ENCODE results near the gene XRRA1. TPM values are rescaled to one million over a fixed set of nuclear protein-coding genes. Genes with fewer than 3 reads are reported as not detected.
"Not testable (repeated sequence)": the region's sequence is repeated elsewhere in the genome, so short reads cannot be mapped to it uniquely, and the experiment has no call there.

XRRA1 gene
- polyA plus RNA-seq, 3 donors from 2014 or later: 3.4 to 10.6 (median 7.2) TPM

DNA sequence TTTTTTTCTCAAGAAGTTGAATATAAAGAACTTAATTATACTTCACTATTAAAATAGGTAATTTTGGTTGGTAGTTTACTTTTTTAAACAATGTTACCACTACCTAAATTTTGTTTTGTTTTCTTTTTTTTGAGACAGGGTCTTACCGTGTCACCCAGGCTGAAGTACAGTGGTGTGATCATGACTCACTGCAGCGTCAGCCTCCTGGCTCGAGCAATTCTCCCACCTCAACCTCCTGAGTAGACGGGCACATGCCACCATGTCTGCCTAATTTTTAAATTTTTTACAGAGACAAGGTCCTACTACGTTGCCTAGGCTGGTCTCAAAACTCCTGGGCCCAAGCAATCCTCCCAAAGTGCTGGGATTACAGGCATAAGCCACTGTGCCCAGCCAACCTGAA, 17.8 kb upstream of the XRRA1 start:
- H3K4me1 Mint-ChIP-seq: peaks cover 23 to 51% of the 10 kb centered on the region in 2 donors

GRCh38 chr11:74960128-74960527, 11.2 kb upstream of the XRRA1 start:
- not testable (repeated sequence) for DNase-seq; H3K9me3 Mint-ChIP-seq; H3K36me3 Mint-ChIP-seq; H3K4me3 Mint-ChIP-seq; H3K27me3 Mint-ChIP-seq (ENCODE audit: low read depth in 3 of 3)
- H3K27ac Mint-ChIP-seq: peak overlapping the region in 2 of 6 donors; percentile 41 to 64
- peaks cover 70 to 96% of the 10 kb centered on the region in 2 donors for H3K4me1 Mint-ChIP-seq

More for the DNA sequence above, 17.8 kb upstream of the XRRA1 start:
- no peaks in the 10 kb centered on the region for H3K9me3 Mint-ChIP-seq
- H3K4me3 Mint-ChIP-seq: no peak overlapping the region
- DNase-seq: no peak
- H3K36me3 Mint-ChIP-seq: peaks cover 0 to 11% (median 7%) of the 10 kb centered on the region in 3 donors
- H3K27ac Mint-ChIP-seq: peak overlapping the region in 3 of 6 donors; percentile 5 to 28 (median 9)
- no peaks in the 10 kb centered on the region for H3K27me3 Mint-ChIP-seq (ENCODE audit: low read depth in 3 of 3)

GRCh38 chr11:74957937-74958629, 9.2 kb upstream of the XRRA1 start:
- Mint-ChIP-seq H3K4me1 (peaks cover 82 to 97% of the 10 kb centered on the region in 2 donors), H3K9me3 (no peaks in the 10 kb centered on the region), H3K36me3 (peaks cover 0 to 4% (median 0%) of the 10 kb centered on the region in 3 donors), H3K27ac (peak overlapping the region in 1 of 6 donors; percentile 20), H3K27me3 (ENCODE audit: low read depth in 3 of 3) (no peaks in the 10 kb centered on the region), H3K4me3 (no peak overlapping the region)
- DNase-seq: no peak

DNA sequence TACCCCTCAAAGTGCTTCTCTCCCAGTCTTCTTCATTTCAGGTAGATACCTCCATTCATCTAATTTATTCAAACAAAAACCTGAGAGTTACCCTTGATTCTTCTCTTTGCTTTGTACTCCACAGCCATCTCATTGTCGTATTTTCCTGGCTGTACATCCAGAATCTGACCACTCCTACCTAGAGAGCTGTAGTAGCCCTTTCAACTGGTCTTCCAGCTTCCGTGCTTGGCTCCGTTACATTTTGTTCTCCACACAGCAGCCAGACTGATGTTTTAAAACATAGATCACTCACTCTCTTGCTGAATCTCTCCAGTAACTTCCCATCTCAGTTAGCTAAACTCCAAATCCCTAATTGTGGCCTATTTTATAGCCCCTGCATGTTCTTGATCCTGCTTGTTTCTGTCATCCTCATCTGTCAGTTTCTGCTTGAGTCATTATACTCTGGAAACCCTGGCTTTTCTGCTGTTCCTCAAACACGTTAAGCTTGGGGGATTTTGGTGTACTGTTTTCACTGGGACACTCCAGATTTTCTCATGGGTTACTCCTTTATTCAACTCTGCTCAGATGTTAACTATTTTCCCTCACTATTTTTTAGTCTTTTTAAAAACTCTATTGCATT, 7.6 kb upstream of the XRRA1 start:
- H3K4me3 Mint-ChIP-seq: no peak overlapping the region
- no peak for DNase-seq
- no peaks in the 10 kb centered on the region for H3K27me3 Mint-ChIP-seq (ENCODE audit: low read depth in 3 of 3)
- H3K36me3 Mint-ChIP-seq: peaks cover 0 to 4% (median 0%) of the 10 kb centered on the region in 3 donors
- H3K27ac Mint-ChIP-seq: no peak overlapping the region
- no peaks in the 10 kb centered on the region for H3K9me3 Mint-ChIP-seq
- peaks cover 77 to 97% of the 10 kb centered on the region in 2 donors for H3K4me1 Mint-ChIP-seq

GRCh38 chr11:74954199-74954598, 5.3 kb upstream of the XRRA1 start:
- Mint-ChIP-seq H3K36me3 (peaks cover 0 to 8% (median 0%) of the 10 kb centered on the region in 3 donors), H3K9me3 (no peaks in the 10 kb centered on the region), H3K27me3 (ENCODE audit: low read depth in 3 of 3) (peaks cover 0 to 6% (median 1%) of the 10 kb centered on the region in 3 donors), H3K27ac (peak overlapping the region; percentile 13 to 64 (median 39)), H3K4me3 (no peak overlapping the region), H3K4me1 (peaks cover 83 to 100% of the 10 kb centered on the region in 2 donors)
- DNase-seq: no peak

DNA sequence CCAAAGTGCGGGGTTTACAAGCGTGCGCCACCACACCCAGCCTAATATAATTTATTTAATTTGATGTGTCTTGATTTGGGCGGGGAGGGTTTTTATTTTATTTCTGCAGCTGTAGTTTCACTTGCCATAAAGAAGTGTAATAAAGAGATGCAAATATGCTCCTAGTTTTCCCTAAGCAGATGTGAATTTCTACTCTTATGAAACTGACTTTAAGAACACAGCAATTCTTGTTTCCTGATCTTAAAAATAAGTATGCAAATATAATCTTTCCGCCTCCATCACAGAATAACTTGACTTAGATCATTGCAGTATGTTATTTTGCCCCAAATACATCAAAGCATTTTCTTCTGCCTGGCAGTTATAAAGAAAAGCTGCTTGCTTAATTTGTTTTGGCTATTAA, 4.6 kb upstream of the XRRA1 start:
- Mint-ChIP-seq H3K27me3 (ENCODE audit: low read depth in 3 of 3) (peaks cover 5 to 10% (median 5%) of the 10 kb centered on the region in 3 donors), H3K4me3 (no peak overlapping the region), H3K27ac (no peak overlapping the region), H3K9me3 (no peaks in the 10 kb centered on the region), H3K4me1 (peaks cover 81 to 100% of the 10 kb centered on the region in 2 donors), H3K36me3 (peaks cover 0 to 8% (median 0%) of the 10 kb centered on the region in 3 donors)
- no peak for DNase-seq

DNA sequence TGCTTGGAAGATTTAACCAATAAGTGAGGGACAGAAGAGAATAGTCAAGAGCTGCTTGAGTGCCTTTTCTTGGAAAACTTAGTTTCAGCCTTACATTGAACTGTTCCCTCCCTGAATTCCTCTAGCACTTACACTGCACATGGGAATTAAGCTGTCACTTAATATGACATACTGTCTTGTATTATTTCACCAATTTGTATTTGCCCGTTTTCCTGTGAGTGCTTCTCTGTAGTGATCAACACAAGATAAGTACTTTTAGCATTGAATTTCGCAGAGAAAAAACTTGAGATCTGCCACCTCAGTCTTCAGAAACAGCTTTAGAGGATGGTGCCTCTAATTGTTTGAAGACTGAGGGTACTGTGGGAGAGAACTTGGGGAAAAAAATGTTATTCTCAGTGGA, 3.9 kb upstream of the XRRA1 start:
- H3K9me3 Mint-ChIP-seq: no peaks in the 10 kb centered on the region
- no peak for DNase-seq
- H3K4me3 Mint-ChIP-seq: no peak overlapping the region
- H3K36me3 Mint-ChIP-seq: peaks cover 0 to 8% (median 0%) of the 10 kb centered on the region in 3 donors
- peak overlapping the region in 3 of 6 donors; percentile 24 to 52 (median 50) for H3K27ac Mint-ChIP-seq
- H3K4me1 Mint-ChIP-seq: peaks cover 79 to 98% of the 10 kb centered on the region in 2 donors
- peaks cover 5 to 10% (median 5%) of the 10 kb centered on the region in 3 donors for H3K27me3 Mint-ChIP-seq (ENCODE audit: low read depth in 3 of 3)

GRCh38 chr11:74951226-74951625, 2.3 kb upstream of the XRRA1 start:
- H3K27me3 Mint-ChIP-seq (ENCODE audit: low read depth in 3 of 3): peaks cover 5 to 10% (median 7%) of the 10 kb centered on the region in 3 donors
- DNase-seq: no peak
- H3K4me1 Mint-ChIP-seq: peaks cover 69 to 83% of the 10 kb centered on the region in 2 donors
- peak overlapping the region in 4 of 6 donors; percentile 48 to 98 (median 94) for H3K27ac Mint-ChIP-seq
- peak overlapping the region in 4 of 5 donors; percentile 94 to 100 (median 96) for H3K4me3 Mint-ChIP-seq
- H3K9me3 Mint-ChIP-seq: no peaks in the 10 kb centered on the region
- H3K36me3 Mint-ChIP-seq: peaks cover 0 to 8% (median 0%) of the 10 kb centered on the region in 3 donors

- no peaks in the 10 kb centered on the region for H3K9me3 Mint-ChIP-seq
- no peak for DNase-seq
- peaks cover 64 to 75% of the 10 kb centered on the region in 2 donors for H3K4me1 Mint-ChIP-seq
- H3K27me3 Mint-ChIP-seq (ENCODE audit: low read depth in 3 of 3): peaks cover 5 to 10% (median 7%) of the 10 kb centered on the region in 3 donors
- H3K4me3 Mint-ChIP-seq: peak overlapping the region; percentile 90 to 100 (median 94)
- H3K27ac Mint-ChIP-seq: peak overlapping the region; percentile 94 to 98 (median 96)
- peaks cover 0 to 8% (median 0%) of the 10 kb centered on the region in 3 donors for H3K36me3 Mint-ChIP-seq
Measured at GRCh38 chr11:74950374-74950969, 1.6 kb upstream of the XRRA1 start.

DNA sequence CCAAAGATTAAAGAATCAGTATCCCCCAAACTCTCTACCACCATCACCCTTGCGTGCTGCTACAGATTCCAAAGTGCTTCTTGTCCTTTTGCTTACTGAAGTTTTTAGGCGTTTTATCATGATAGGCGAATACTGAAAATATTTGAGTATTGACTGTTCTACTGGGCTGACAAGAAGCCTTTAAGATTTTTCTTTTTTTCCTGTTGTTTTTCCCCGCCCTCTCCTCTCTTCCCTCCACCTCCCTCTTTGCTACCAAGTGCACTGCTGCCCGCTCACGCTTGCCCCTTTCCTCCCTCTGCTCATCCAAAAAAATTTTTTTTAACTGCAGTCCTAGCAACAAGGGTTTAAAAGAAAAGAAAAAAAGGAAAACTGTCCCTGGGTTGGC, 854 bp upstream of the XRRA1 start:
- no peak for DNase-seq
- peaks cover 5 to 10% (median 7%) of the 10 kb centered on the region in 3 donors for H3K27me3 Mint-ChIP-seq (ENCODE audit: low read depth in 3 of 3)
- H3K4me1 Mint-ChIP-seq: peaks cover 57 to 68% of the 10 kb centered on the region in 2 donors
- H3K27ac Mint-ChIP-seq: peak overlapping the region; percentile 94 to 98 (median 96)
- H3K9me3 Mint-ChIP-seq: no peaks in the 10 kb centered on the region
- peaks cover 3 to 6% (median 4%) of the 10 kb centered on the region in 3 donors for H3K36me3 Mint-ChIP-seq
- H3K4me3 Mint-ChIP-seq: peak overlapping the region; percentile 90 to 100 (median 94)

DNA sequence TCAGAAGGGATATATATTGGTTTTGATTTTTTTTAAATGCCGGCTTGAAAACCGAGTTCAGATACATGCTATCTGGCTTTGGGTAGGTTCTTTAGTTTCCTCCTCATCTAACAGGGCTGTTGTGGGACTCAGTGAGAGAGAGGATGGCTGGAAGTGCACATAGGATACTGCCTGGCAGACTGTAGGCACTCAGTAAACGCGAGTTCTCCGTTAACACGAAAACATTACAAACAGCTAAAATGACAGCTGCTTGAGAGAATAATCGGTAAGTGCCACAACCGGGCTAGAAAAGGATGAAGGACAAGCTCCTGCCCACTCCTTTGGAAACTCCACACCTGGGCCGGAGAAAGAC, 369 bp downstream of the XRRA1 start:
- Mint-ChIP-seq H3K4me3 (peak overlapping the region; percentile 90 to 100 (median 94)), H3K4me1 (peaks cover 47 to 56% of the 10 kb centered on the region in 2 donors), H3K9me3 (no peaks in the 10 kb centered on the region)

GRCh38 chr11:74942073-74942759, 6.7 kb downstream of the XRRA1 start:
- Mint-ChIP-seq H3K9me3 (no peaks in the 10 kb centered on the region), H3K4me1 (peaks cover 0 to 3% of the 10 kb centered on the region in 2 donors), H3K4me3 (no peak overlapping the region), H3K36me3 (peaks cover 24 to 37% (median 31%) of the 10 kb centered on the region in 3 donors), H3K27me3 (ENCODE audit: low read depth in 3 of 3) (peaks cover 0 to 2% (median 0%) of the 10 kb centered on the region in 3 donors), H3K27ac (no peak overlapping the region)
- no peak for DNase-seq

More for the DNA sequence above, 369 bp downstream of the XRRA1 start:
- peaks cover 5 to 10% (median 7%) of the 10 kb centered on the region in 3 donors for H3K27me3 Mint-ChIP-seq (ENCODE audit: low read depth in 3 of 3)
- no peak for DNase-seq
- peaks cover 4 to 5% (median 4%) of the 10 kb centered on the region in 3 donors for H3K36me3 Mint-ChIP-seq
- peak overlapping the region; percentile 94 to 98 (median 96) for H3K27ac Mint-ChIP-seq

DNA sequence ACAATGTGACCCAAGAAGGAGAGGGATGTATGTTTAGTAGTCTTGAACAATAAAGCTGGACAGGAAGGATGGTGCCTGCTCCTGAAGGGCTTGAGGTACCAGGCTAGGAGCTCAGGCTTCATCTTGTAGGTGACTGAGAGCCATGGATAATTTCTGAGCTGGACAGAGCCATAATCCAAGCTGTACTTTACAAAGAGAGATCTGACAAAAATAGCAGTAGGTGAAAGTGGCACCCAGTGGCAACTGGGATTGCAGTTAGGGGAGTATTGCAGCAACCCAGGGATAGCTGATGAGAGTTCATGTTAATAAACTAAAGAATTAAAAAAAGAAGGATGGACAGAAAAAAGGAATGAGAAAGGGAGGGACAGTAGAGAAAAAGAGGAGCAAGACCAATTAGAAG, 7.4 kb downstream of the XRRA1 start:
- no peaks in the 10 kb centered on the region for H3K4me1 Mint-ChIP-seq
- peaks cover 28 to 44% (median 31%) of the 10 kb centered on the region in 3 donors for H3K36me3 Mint-ChIP-seq
- no peak overlapping the region for H3K27ac Mint-ChIP-seq
- DNase-seq: no peak
- no peak overlapping the region for H3K4me3 Mint-ChIP-seq
- no peaks in the 10 kb centered on the region for H3K27me3 Mint-ChIP-seq (ENCODE audit: low read depth in 3 of 3)
- no peaks in the 10 kb centered on the region for H3K9me3 Mint-ChIP-seq
